ENCODE data around the gene AFG3L2.

AFG3L2 gene

DNA sequence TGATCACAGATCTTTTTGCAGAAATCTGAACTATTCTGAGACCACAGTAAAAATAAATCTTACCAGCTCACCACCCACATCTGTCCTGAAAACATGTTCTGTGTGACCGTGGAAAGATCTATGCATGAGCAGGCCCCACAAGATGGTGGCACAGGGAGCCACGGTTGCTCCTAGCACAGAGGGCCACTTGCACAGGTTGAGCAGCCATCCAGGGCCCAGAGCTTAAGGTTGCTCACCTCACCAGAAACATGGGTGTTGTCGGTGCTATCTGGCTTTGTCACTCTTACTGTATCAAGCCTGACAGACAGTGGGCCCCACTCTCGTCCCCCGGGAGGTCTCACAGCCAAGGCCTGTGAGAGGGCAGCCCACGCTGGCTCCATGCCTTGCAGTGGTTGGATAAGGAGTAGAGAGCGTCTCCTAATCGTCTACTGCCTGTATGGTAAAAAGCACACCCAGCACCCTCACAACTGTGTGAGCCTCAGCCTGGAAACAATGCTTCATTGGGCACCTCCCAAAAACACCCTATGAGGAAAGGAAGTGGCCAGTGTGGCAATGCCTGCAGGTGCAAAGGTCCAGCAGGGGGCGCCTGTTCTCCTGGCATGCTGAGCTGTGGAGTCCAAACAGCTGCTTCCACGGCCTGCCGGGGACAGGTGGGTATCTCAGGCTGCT is 49.4 kb downstream of the AFG3L2 start:
- Histone ChIP-seq H4K20me1 (ENCODE audit: insufficient read depth, low read length) (no peaks in the 10 kb centered on the region; the same call in 1 of the 2 replicates), H3K9me3 (ENCODE audit: insufficient read depth, low read length) (no peaks in the 10 kb centered on the region), H3K27ac (ENCODE audit: low read length) (no peak overlapping the region), H3K4me1 (ENCODE audit: low read length) (no peaks in the 10 kb centered on the region), H3K9ac (ENCODE audit: low read length) (no peak overlapping the region), H3K27me3 (ENCODE audit: low read depth, low read length) (no peaks in the 10 kb centered on the region), H3K4me2 (ENCODE audit: low read length) (no peak overlapping the region), H3K36me3 (replicated peaks; ENCODE audit: low read depth, low read length) (peaks cover 50% of the 10 kb centered on the region), H2AFZ (ENCODE audit: low read depth, low read length) (no peak overlapping the region), H3K4me3 (ENCODE audit: low read length) (no peak overlapping the region), H3K79me2 (ENCODE audit: low read length) (no peaks in the 10 kb centered on the region)
- TF ChIP-seq, protein P1, sequence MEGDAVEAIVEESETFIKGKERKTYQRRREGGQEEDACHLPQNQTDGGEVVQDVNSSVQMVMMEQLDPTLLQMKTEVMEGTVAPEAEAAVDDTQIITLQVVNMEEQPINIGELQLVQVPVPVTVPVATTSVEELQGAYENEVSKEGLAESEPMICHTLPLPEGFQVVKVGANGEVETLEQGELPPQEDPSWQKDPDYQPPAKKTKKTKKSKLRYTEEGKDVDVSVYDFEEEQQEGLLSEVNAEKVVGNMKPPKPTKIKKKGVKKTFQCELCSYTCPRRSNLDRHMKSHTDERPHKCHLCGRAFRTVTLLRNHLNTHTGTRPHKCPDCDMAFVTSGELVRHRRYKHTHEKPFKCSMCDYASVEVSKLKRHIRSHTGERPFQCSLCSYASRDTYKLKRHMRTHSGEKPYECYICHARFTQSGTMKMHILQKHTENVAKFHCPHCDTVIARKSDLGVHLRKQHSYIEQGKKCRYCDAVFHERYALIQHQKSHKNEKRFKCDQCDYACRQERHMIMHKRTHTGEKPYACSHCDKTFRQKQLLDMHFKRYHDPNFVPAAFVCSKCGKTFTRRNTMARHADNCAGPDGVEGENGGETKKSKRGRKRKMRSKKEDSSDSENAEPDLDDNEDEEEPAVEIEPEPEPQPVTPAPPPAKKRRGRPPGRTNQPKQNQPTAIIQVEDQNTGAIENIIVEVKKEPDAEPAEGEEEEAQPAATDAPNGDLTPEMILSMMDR (IDR thresholded peaks at IDR 0.05; ENCODE audit: low read depth, low read length) = peak; percentile 88
- TF ChIP-seq EZH2phosphoT487 (IDR thresholded peaks at IDR 0.05; ENCODE audit: low read depth) = no peak

GRCh38 chr18:12326711-12327460 is 50.1 kb downstream of the AFG3L2 start:
- no peaks in the 10 kb centered on the region for H3K4me1 ChIP-seq (ENCODE audit: low read length)
- no peak overlapping the region for H3K27ac ChIP-seq (ENCODE audit: low read length)
- no peak overlapping the region for H3K9ac ChIP-seq (ENCODE audit: low read length)
- no peak overlapping the region for H3K4me3 ChIP-seq (ENCODE audit: low read length)
- H3K79me2 ChIP-seq (ENCODE audit: low read length) = no peaks in the 10 kb centered on the region
- TF ChIP-seq EZH2phosphoT487 (IDR thresholded peaks at IDR 0.05; ENCODE audit: low read depth) = no peak
- TF ChIP-seq, protein P1 (IDR thresholded peaks at IDR 0.05; ENCODE audit: low read depth, low read length) = no peak
- no peak overlapping the region for H2AFZ ChIP-seq (ENCODE audit: low read depth, low read length)
- H3K4me2 ChIP-seq (ENCODE audit: low read length) = no peak overlapping the region
- peaks cover 50% of the 10 kb centered on the region for H3K36me3 ChIP-seq (replicated peaks; ENCODE audit: low read depth, low read length)
- H4K20me1 ChIP-seq (ENCODE audit: insufficient read depth, low read length) = no peaks in the 10 kb centered on the region; the same call in 1 of the 2 replicates
- no peaks in the 10 kb centered on the region for H3K27me3 ChIP-seq (ENCODE audit: low read depth, low read length)
- H3K9me3 ChIP-seq (ENCODE audit: insufficient read depth, low read length) = no peaks in the 10 kb centered on the region

GRCh38 chr18:12325726-12326245 is 51.2 kb downstream of the AFG3L2 start:
- Histone ChIP-seq H2AFZ (ENCODE audit: low read depth, low read length) (no peak overlapping the region), H3K4me1 (ENCODE audit: low read length) (peaks cover 5% of the 10 kb centered on the region; the same call in 1 of the 2 replicates), H3K79me2 (ENCODE audit: low read length) (no peaks in the 10 kb centered on the region), H3K4me3 (ENCODE audit: low read length) (no peak overlapping the region), H3K9ac (ENCODE audit: low read length) (no peak overlapping the region), H3K9me3 (ENCODE audit: insufficient read depth, low read length) (no peaks in the 10 kb centered on the region), H3K27me3 (ENCODE audit: low read depth, low read length) (no peaks in the 10 kb centered on the region), H3K36me3 (replicated peaks; ENCODE audit: low read depth, low read length) (peaks cover 50% of the 10 kb centered on the region), H4K20me1 (ENCODE audit: insufficient read depth, low read length) (no peaks in the 10 kb centered on the region; the same call in 1 of the 2 replicates), H3K4me2 (ENCODE audit: low read length) (no peak overlapping the region), H3K27ac (ENCODE audit: low read length) (no peak overlapping the region)
- TF ChIP-seq, protein P1 (IDR thresholded peaks at IDR 0.05; ENCODE audit: low read depth, low read length) = no peak
- no peak for TF ChIP-seq EZH2phosphoT487 (IDR thresholded peaks at IDR 0.05; ENCODE audit: low read depth)
